Parathyroid adenoma (tissue), 2 donors: ENCODE results near the gene RAB3IL1.

Experiments used
- H2AFZ ChIP-seq: fragments of 300-600 bp; sonication (generic); one replicate; pipeline ENCODE4 v1.7.0; 2017; ENCODE audit warnings: antibody characterized with exemption, mild to moderate bottlenecking
- H3K27ac ChIP-seq: fragments of 300-600 bp; sonication (generic); one replicate; pipeline ENCODE4 v1.7.0; 2017
- H3K27me3 ChIP-seq: fragments of 300-600 bp; sonication (generic); one replicate; pipeline ENCODE4 v1.7.0; 2017; ENCODE audit warnings: low read length; ENCODE audit not compliant: control insufficient read depth, insufficient read depth
- H3K36me3 ChIP-seq: fragments of 300-600 bp; sonication (generic); one replicate; pipeline ENCODE4 v1.7.0; 2017; ENCODE audit warnings: low read length; ENCODE audit not compliant: control insufficient read depth, insufficient read depth
- H3K4me1 ChIP-seq: fragments of 300-600 bp; sonication (generic); one replicate; pipeline ENCODE4 v1.7.0; 2017; ENCODE audit warnings: control low read depth
- H3K4me2 ChIP-seq: fragments of 300-600 bp; sonication (generic); one replicate; pipeline ENCODE4 v1.7.0; 2017; ENCODE audit warnings: low read length
- H3K4me3 ChIP-seq: fragments of 300-600 bp; sonication (generic); one replicate; pipeline ENCODE4 v1.7.0; 2017; ENCODE audit warnings: low read depth, low read length
- H3K79me2 ChIP-seq: fragments of 300-600 bp; sonication (generic); one replicate; pipeline ENCODE4 v1.7.0; 2017; ENCODE audit warnings: control low read depth
- H3K9ac ChIP-seq: fragments of 300-600 bp; sonication (generic); one replicate; pipeline ENCODE4 v1.7.0; 2017; ENCODE audit warnings: mild to moderate bottlenecking
- H3K9me3 ChIP-seq: fragments of 300-600 bp; sonication (generic); one replicate; pipeline ENCODE4 v1.7.0; 2017; ENCODE audit warnings: low read length; ENCODE audit not compliant: control insufficient read depth
- TF ChIP-seq, protein P1 (sequence below): fragments of 300-600 bp; sonication (generic); IDR thresholded peaks from one replicate; pipeline ENCODE4 v1.7.0; 2017; ENCODE audit warnings: antibody characterized with exemption, mild to moderate bottlenecking
- donor health status: primary hyperparathyroidism.

Gene RAB3IL1

DNA sequence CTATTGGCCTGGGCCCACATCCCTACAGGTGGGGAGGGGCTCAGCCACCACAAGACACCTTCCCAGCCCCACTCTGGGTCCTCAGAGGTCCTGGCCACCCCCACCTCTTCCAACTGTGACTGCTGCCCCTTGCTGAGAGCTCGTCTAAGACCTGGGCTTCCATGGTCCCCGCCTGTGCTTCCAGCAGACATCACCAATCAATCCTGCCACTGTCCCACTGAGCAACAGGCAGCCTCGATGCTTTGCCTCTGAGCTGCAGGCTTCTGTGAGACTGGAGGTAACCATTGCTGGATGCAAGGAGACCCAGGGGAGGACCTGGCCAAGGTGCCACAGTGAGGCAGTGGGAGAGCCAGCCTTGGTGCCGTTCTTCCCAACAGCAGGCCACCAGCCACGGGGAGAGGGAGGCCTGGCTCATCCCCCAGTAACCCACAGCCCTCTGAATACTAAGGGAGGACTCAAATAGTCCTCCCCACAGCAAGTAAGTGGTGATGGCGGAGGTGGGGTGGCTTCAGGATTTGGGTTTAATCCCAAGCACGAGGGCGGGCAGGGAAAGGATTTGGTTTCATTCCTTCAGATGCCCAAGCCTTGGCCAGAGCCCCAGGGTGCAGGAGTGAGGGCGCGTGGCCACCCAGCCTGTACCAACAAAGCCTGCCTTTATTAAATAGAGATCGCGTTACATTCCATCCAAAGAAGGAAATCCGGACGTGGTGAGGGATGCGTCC lies 20.5 kb downstream of the RAB3IL1 start:
- H3K9me3 ChIP-seq = no peaks in the 10 kb centered on the region
- TF ChIP-seq, protein P1, sequence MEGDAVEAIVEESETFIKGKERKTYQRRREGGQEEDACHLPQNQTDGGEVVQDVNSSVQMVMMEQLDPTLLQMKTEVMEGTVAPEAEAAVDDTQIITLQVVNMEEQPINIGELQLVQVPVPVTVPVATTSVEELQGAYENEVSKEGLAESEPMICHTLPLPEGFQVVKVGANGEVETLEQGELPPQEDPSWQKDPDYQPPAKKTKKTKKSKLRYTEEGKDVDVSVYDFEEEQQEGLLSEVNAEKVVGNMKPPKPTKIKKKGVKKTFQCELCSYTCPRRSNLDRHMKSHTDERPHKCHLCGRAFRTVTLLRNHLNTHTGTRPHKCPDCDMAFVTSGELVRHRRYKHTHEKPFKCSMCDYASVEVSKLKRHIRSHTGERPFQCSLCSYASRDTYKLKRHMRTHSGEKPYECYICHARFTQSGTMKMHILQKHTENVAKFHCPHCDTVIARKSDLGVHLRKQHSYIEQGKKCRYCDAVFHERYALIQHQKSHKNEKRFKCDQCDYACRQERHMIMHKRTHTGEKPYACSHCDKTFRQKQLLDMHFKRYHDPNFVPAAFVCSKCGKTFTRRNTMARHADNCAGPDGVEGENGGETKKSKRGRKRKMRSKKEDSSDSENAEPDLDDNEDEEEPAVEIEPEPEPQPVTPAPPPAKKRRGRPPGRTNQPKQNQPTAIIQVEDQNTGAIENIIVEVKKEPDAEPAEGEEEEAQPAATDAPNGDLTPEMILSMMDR = no peak
- no peaks in the 10 kb centered on the region for H3K27me3 ChIP-seq
- no peaks in the 10 kb centered on the region for H3K79me2 ChIP-seq
- H3K27ac ChIP-seq = no peak overlapping the region
- no peak overlapping the region for H3K9ac ChIP-seq
- no peaks in the 10 kb centered on the region for H3K36me3 ChIP-seq
- no peak overlapping the region for H2AFZ ChIP-seq
- no peaks in the 10 kb centered on the region for H3K4me1 ChIP-seq
- no peak overlapping the region for H3K4me2 ChIP-seq
- no peak overlapping the region for H3K4me3 ChIP-seq

DNA sequence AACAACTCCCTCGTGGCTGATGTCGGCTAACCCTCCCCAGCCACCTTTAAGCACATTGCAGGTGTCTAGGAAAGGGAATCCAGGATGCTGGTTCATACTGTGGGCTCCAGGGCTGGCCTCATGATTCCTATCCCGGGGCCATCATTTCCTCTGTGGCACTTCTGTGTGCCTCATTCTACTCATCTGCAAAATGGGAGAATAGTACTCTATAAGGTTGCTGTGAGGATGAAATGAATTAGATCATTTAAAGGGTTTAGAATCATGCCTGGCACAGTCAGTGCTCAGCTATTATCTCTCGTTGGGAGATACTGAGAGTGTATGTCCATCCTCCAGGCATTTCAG lies 21.7 kb downstream of the RAB3IL1 start:
- H3K4me2 ChIP-seq = no peak overlapping the region
- H3K36me3 ChIP-seq = no peaks in the 10 kb centered on the region
- H3K4me3 ChIP-seq = no peak overlapping the region
- H3K4me1 ChIP-seq = no peaks in the 10 kb centered on the region
- H2AFZ ChIP-seq = no peak overlapping the region
- H3K79me2 ChIP-seq = no peaks in the 10 kb centered on the region
- no peak overlapping the region for H3K9ac ChIP-seq
- H3K27ac ChIP-seq = no peak overlapping the region
- TF ChIP-seq, protein P1 = no peak
- H3K27me3 ChIP-seq = no peaks in the 10 kb centered on the region
- no peaks in the 10 kb centered on the region for H3K9me3 ChIP-seq

- H3K27me3 ChIP-seq = no peaks in the 10 kb centered on the region
- H3K36me3 ChIP-seq = no peaks in the 10 kb centered on the region
- H3K4me2 ChIP-seq = no peak overlapping the region
- no peak overlapping the region for H2AFZ ChIP-seq
- no peak overlapping the region for H3K4me3 ChIP-seq
- H3K4me1 ChIP-seq = no peaks in the 10 kb centered on the region
- no peaks in the 10 kb centered on the region for H3K9me3 ChIP-seq
- TF ChIP-seq, protein P1 = no peak
- H3K27ac ChIP-seq = no peak overlapping the region
- H3K79me2 ChIP-seq = no peaks in the 10 kb centered on the region
- H3K9ac ChIP-seq = no peak overlapping the region
Measured at GRCh38 chr11:61895046-61895717, 22.2 kb downstream of the RAB3IL1 start.

DNA sequence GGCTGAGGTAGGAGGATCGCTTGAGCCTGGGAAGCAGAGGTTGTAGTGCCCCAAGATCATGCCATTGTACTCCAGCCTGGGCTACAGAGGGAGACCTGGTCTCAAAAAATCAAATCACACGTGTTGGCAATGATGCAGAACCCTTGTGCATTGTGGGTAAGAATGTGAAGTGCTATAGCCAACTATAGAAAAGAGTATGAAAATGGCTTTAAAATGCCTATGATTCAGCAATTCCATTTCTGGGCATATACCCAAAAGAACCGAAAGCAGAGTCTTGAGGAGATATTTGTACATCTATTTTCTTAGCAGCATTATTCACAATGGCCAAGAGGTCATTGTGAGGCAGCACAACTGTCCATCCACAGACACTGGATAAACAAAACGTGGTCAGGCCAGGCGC lies 23.4 kb downstream of the RAB3IL1 start:
- H3K36me3 ChIP-seq = no peaks in the 10 kb centered on the region
- no peaks in the 10 kb centered on the region for H3K9me3 ChIP-seq
- H3K79me2 ChIP-seq = no peaks in the 10 kb centered on the region
- H3K4me3 ChIP-seq = no peak overlapping the region
- no peaks in the 10 kb centered on the region for H3K4me1 ChIP-seq
- TF ChIP-seq, protein P1 = no peak
- H2AFZ ChIP-seq = no peak overlapping the region
- H3K9ac ChIP-seq = no peak overlapping the region
- H3K27ac ChIP-seq = no peak overlapping the region
- H3K4me2 ChIP-seq = no peak overlapping the region
- no peaks in the 10 kb centered on the region for H3K27me3 ChIP-seq

- Histone ChIP-seq H3K27ac (no peak overlapping the region), H3K4me3 (peak overlapping the region; percentile 46), H3K36me3 (no peaks in the 10 kb centered on the region), H3K9ac (no peak overlapping the region), H3K4me2 (peak overlapping the region; percentile 78), H3K79me2 (no peaks in the 10 kb centered on the region), H3K4me1 (no peaks in the 10 kb centered on the region), H2AFZ (peak overlapping the region; percentile 70), H3K27me3 (no peaks in the 10 kb centered on the region), H3K9me3 (no peaks in the 10 kb centered on the region)
- TF ChIP-seq, protein P1 = no peak
Measured at GRCh38 chr11:61892085-61892370, 25.3 kb downstream of the RAB3IL1 start.
